Body of pancreas (tissue), 4 donors: ENCODE data around the gene LTBP3.

ENCODE experiments used
- CTCF ChIP-seq, 7 experiments: fragments of 450-650 bp in 4 of 7; fragments of 200-600 bp in 3 of 7; sonication (generic) in 3 of 7; IDR thresholded peaks; one replicate each; pipeline ENCODE4 v1.5.1; 2016 to 2019; ENCODE audit warnings: antibody characterized with exemption in 7 of 7
- POLR2A ChIP-seq, 3 donors: fragments of 450-650 bp; IDR thresholded peaks; one replicate each; pipeline ENCODE4 v1.6.1; 2016; ENCODE audit warnings: antibody characterized with exemption in 3 of 3, mild to moderate bottlenecking in 2 of 3

GRCh38 chr11:65537620-65538231, 20.4 kb downstream of the LTBP3 start:
- TF ChIP-seq CTCF (IDR thresholded peaks at IDR 0.05) (no peak), POLR2A (IDR thresholded peaks at IDR 0.05) (no peak)
